GM23338 (cell line): ENCODE measurements around the gene ELOB. TPM values are rescaled to one million over a fixed set of nuclear protein-coding genes. Genes with fewer than 3 reads are reported as not detected.

Experiments
- ATAC-seq: fragments of 200-7000 bp; cut with Tn5 transposase; 3 replicates; pipeline ENCODE4 v1.9.1; 2020
- DNase-seq: peaks from one replicate; pipeline ENCODE4 v3.0.0-alpha.2; 2015; ENCODE audit warnings: low spot score
- H2AFZ ChIP-seq: fragments of 200-600 bp; sonication (generic); 2 replicates; pipeline ENCODE4 v1.8.0; 2016; ENCODE audit warnings: antibody characterized with exemption, mild to moderate bottlenecking, moderate library complexity
- H3F3A ChIP-seq: fragments of 200-600 bp; sonication (generic); replicated peaks from 2 replicates; pipeline ENCODE4 v1.8.0; 2017; ENCODE audit warnings: antibody characterized with exemption, mixed run types, low read depth
- H3K27ac ChIP-seq: fragments of 200-600 bp; sonication (generic); 2 replicates; pipeline ENCODE4 v1.6.1; 2016; ENCODE audit warnings: low read depth
- H3K27me3 ChIP-seq: fragments of 200-600 bp; sonication (generic); 2 replicates; pipeline ENCODE4 v1.8.0; 2016; ENCODE audit warnings: mild to moderate bottlenecking, mixed run types, moderate library complexity; ENCODE audit not compliant: insufficient read depth
- H3K36me3 ChIP-seq: fragments of 200-600 bp; sonication (generic); 2 replicates; pipeline ENCODE4 v1.8.0; 2016; ENCODE audit warnings: mild to moderate bottlenecking; ENCODE audit not compliant: insufficient read depth
- H3K4me1 ChIP-seq: fragments of 200-600 bp; sonication (generic); 2 replicates; pipeline ENCODE4 v1.8.0; 2016; ENCODE audit warnings: mild to moderate bottlenecking, moderate library complexity; ENCODE audit not compliant: insufficient read depth
- H3K4me2 ChIP-seq: fragments of 200-600 bp; sonication (generic); 2 replicates; pipeline ENCODE4 v1.7.1; 2017; ENCODE audit warnings: mixed run types
- H3K4me3 ChIP-seq: fragments of 200-600 bp; sonication (generic); 2 replicates; pipeline ENCODE4 v1.6.1; 2016; ENCODE audit warnings: mixed run types
- H3K79me2 ChIP-seq: fragments of 200-600 bp; sonication (generic); replicated peaks from 2 replicates; pipeline ENCODE4 v1.8.0; 2017; ENCODE audit warnings: mild to moderate bottlenecking; ENCODE audit not compliant: insufficient read depth
- H3K9me2 ChIP-seq: fragments of 200-600 bp; sonication (generic); 2 replicates; pipeline ENCODE4 v1.8.0; 2017; ENCODE audit not compliant: insufficient read depth
- H4K20me1 ChIP-seq: fragments of 200-600 bp; sonication (generic); replicated peaks from 2 replicates; pipeline ENCODE4 v1.8.0; 2017; ENCODE audit warnings: mild to moderate bottlenecking; ENCODE audit not compliant: insufficient read depth
- H3K27ac Mint-ChIP-seq: 2 replicates; pipeline ENCODE4 v1.8.0; 2020; ENCODE audit warnings: inconsistent platforms, mild to moderate bottlenecking, moderate library complexity, mixed read lengths
- H3K27me3 Mint-ChIP-seq: 3 replicates; pipeline ENCODE4 v1.8.0; 2022; ENCODE audit warnings: low read depth, mild to moderate bottlenecking, moderate library complexity, mixed read lengths, inconsistent platforms; ENCODE audit not compliant: insufficient read depth, poor library complexity
- H3K36me3 Mint-ChIP-seq: 3 replicates; pipeline ENCODE4 v1.8.0; 2021; ENCODE audit warnings: low read depth, mild to moderate bottlenecking, inconsistent platforms, moderate library complexity, mixed read lengths
- H3K4me1 Mint-ChIP-seq: 3 replicates; pipeline ENCODE4 v1.8.0; 2020; ENCODE audit warnings: mild to moderate bottlenecking, inconsistent platforms, mixed read lengths
- H3K4me3 Mint-ChIP-seq: 3 replicates; pipeline ENCODE4 v1.8.0; 2021; ENCODE audit warnings: moderate library complexity, mild to moderate bottlenecking, inconsistent platforms, mixed read lengths
- H3K9me3 Mint-ChIP-seq: 3 replicates; pipeline ENCODE4 v1.8.0; 2020; ENCODE audit warnings: moderate library complexity, mild to moderate bottlenecking, inconsistent platforms, mixed read lengths
- CREB1 ChIP-seq: fragments of 250-450 bp; sonication (Bioruptor Pico); IDR thresholded peaks from 2 replicates; pipeline ENCODE4 v1.5.0; 2020; ENCODE audit warnings: low read depth, mild to moderate bottlenecking, moderate library complexity
- CTCF ChIP-seq, 2 experiments: fragments of 200-600 bp in 1 of 2; sonication (generic) in 1 of 2; conservative IDR thresholded peaks; 2 replicates each; pipeline versions ENCODE4 v1.5.1 to v1.6.1; 2016 to 2017; ENCODE audit warnings: antibody characterized with exemption in 2 of 2, low read depth in 2 of 2, mild to moderate bottlenecking in 2 of 2, moderate library complexity in 1 of 2
- ETS1 ChIP-seq: IDR thresholded peaks from 2 replicates; pipeline ENCODE4 v1.6.1; 2016; ENCODE audit warnings: antibody characterized with exemption
- EZH2 ChIP-seq: fragments of 200-600 bp; sonication (generic); IDR thresholded peaks from one replicate; pipeline ENCODE4 v1.8.0; 2017; ENCODE audit warnings: antibody characterized with exemption, mild to moderate bottlenecking, low read depth; ENCODE audit not compliant: unreplicated experiment
- EZH2phosphoT487 ChIP-seq: fragments of 200-600 bp; sonication (generic); IDR thresholded peaks from one replicate; pipeline ENCODE4 v1.8.1; 2018; ENCODE audit warnings: antibody characterized with exemption; ENCODE audit not compliant: unreplicated experiment
- JUNB ChIP-seq: IDR thresholded peaks from one replicate; pipeline ENCODE4 v1.6.1; 2016; ENCODE audit warnings: antibody characterized with exemption; ENCODE audit not compliant: unreplicated experiment
- NANOG ChIP-seq: IDR thresholded peaks from 2 replicates; pipeline ENCODE4 v1.6.1; 2016; ENCODE audit warnings: antibody characterized with exemption, borderline replicate concordance
- POLR2AphosphoS5 ChIP-seq: IDR thresholded peaks from 2 replicates; pipeline ENCODE4 v1.6.1; 2016; ENCODE audit warnings: antibody characterized with exemption, low read depth
- REST ChIP-seq: IDR thresholded peaks from one replicate; pipeline ENCODE4 v1.6.1; 2018; ENCODE audit warnings: antibody characterized with exemption; ENCODE audit not compliant: unreplicated experiment
- STAT1 ChIP-seq: IDR thresholded peaks from one replicate; pipeline ENCODE4 v1.6.1; 2016; ENCODE audit warnings: antibody characterized with exemption; ENCODE audit not compliant: unreplicated experiment
- ZNF114 ChIP-seq: fragments of 250-450 bp; sonication (Bioruptor Pico); IDR thresholded peaks from 2 replicates; pipeline ENCODE4 v1.5.0; 2020; ENCODE audit warnings: mild to moderate bottlenecking, moderate library complexity
- ZNF331 ChIP-seq: fragments of 250-450 bp; sonication (Bioruptor Pico); IDR thresholded peaks from 2 replicates; pipeline ENCODE4 v1.5.0; 2020; ENCODE audit warnings: low read depth, mild to moderate bottlenecking, moderate library complexity
- ZNF462 ChIP-seq: fragments of 250-450 bp; sonication (Bioruptor Pico); IDR thresholded peaks from 2 replicates; pipeline ENCODE4 v1.5.0; 2020; ENCODE audit warnings: mild to moderate bottlenecking, moderate library complexity
- polyA plus RNA-seq: library from polyadenylated mRNA; unstranded; fragments of >200 nt; fragmentation: Nextera tagmentation; extraction: Ambion mirVana; gene quantifications from 2 replicates; pipeline ENCODE4 v1.2.1, GENCODE V29; 2016
- total RNA-seq: library from RNA; depleted of rRNA; stranded (reverse); fragments of >200 nt; shearing (Covaris generic); gene quantifications from 2 replicates; pipeline ENCODE4 v1.2.3, GENCODE V29; 2014

The ELOB gene
- total and polyA plus RNA-seq, 2 experiments from 2014 or later: 278 to 756 TPM

- Histone ChIP-seq H3F3A (no peaks in the 10 kb centered on the region), H3K4me2 (no peak overlapping the region), H3K27me3 (no peaks in the 10 kb centered on the region), H3K27ac (no peak overlapping the region), H3K4me1 (no peaks in the 10 kb centered on the region), H3K9me2 (no peaks in the 10 kb centered on the region), H2AFZ (no peak overlapping the region), H4K20me1 (no peaks in the 10 kb centered on the region), H3K79me2 (no peaks in the 10 kb centered on the region), H3K36me3 (no peaks in the 10 kb centered on the region), H3K4me3 (no peak overlapping the region)
- Mint-ChIP-seq H3K4me3 (no peak overlapping the region), H3K4me1 (no peaks in the 10 kb centered on the region), H3K27ac (no peak overlapping the region), H3K36me3 (peaks cover 6% of the 10 kb centered on the region), H3K27me3 (peaks cover 6% of the 10 kb centered on the region), H3K9me3 (no peaks in the 10 kb centered on the region)
- ATAC-seq: no peak
- DNase-seq: no peak
- no peak for TF ChIP-seq POLR2AphosphoS5
- no peak for TF ChIP-seq STAT1
- TF ChIP-seq EZH2phosphoT487: no peak
- TF ChIP-seq REST: no peak
- no peak for TF ChIP-seq ZNF114
- TF ChIP-seq ZNF462 (CRISPR knock-in tag): no peak
- TF ChIP-seq ETS1: no peak
- TF ChIP-seq EZH2: no peak
- no peak for TF ChIP-seq CTCF (conservative IDR thresholded peaks at IDR 0.05; ENCODE audit: low read depth in 2 of 2)
- no peak for TF ChIP-seq NANOG
- TF ChIP-seq ZNF331 (CRISPR knock-in tag): no peak
- no peak for TF ChIP-seq CREB1 (CRISPR knock-in tag)
- TF ChIP-seq JUNB: no peak
These were observed 32.4 kb downstream of the ELOB start for GRCh38 chr16:2744711-2745110.
